ENCODE data around the gene WDR72.
"Not testable (repeated sequence)": the region's sequence is repeated elsewhere in the genome, so short reads cannot be mapped to it uniquely, and the experiment has no call there.

- TF ChIP-seq, protein P1, sequence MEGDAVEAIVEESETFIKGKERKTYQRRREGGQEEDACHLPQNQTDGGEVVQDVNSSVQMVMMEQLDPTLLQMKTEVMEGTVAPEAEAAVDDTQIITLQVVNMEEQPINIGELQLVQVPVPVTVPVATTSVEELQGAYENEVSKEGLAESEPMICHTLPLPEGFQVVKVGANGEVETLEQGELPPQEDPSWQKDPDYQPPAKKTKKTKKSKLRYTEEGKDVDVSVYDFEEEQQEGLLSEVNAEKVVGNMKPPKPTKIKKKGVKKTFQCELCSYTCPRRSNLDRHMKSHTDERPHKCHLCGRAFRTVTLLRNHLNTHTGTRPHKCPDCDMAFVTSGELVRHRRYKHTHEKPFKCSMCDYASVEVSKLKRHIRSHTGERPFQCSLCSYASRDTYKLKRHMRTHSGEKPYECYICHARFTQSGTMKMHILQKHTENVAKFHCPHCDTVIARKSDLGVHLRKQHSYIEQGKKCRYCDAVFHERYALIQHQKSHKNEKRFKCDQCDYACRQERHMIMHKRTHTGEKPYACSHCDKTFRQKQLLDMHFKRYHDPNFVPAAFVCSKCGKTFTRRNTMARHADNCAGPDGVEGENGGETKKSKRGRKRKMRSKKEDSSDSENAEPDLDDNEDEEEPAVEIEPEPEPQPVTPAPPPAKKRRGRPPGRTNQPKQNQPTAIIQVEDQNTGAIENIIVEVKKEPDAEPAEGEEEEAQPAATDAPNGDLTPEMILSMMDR (conservative IDR thresholded peaks at IDR 0.05; ENCODE audit: low read length) = not testable (repeated sequence)
- not testable (repeated sequence) for TF ChIP-seq EZH2phosphoT487 (IDR thresholded peaks at IDR 0.05; ENCODE audit: borderline replicate concordance)
Measured at GRCh38 chr15:53684162-53684561, 75.3 kb downstream of the WDR72 start.
